ENCODE measurements around the gene MTCH1.

MTCH1 gene

DNA sequence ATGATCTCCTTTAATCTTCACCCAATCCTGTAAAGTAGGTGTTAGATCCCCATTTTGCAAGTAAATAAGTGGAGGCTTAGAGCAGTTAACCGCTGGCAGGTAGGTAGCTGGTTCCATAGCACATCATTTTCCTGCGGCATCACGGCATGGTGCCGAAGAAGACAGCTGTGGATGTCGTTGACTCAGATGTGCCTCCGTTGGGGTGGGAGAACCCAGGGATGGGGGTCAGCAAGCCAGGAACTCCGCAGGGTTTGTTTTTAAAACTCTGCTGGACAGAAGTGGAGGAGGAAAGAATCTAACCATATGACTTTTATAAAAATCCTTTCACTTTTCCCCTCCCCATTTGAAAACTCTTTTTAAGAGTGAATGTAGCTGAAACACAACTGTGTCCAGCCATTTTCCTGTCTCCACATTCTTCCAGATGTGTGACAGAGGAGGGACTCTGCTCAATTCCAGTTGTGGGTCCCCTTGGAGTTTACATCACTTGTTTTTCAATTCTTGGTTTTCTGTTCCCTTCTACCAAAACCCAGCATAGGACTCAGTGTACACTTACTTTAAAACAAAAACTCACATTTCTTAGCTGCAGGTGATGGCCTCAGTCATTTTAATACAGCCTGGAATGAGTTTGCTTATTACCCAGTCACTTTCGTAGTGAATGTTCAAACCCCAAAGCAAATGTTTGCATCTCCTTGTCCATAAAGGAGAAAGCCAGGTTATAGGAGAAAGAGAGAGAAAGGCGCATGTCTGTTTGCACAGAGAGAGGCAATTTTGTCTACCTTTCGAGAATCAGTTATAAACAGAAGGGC, 59.1 kb downstream of the MTCH1 start:
- DNase-seq (ENCODE audit: low spot score), result no peak

DNA sequence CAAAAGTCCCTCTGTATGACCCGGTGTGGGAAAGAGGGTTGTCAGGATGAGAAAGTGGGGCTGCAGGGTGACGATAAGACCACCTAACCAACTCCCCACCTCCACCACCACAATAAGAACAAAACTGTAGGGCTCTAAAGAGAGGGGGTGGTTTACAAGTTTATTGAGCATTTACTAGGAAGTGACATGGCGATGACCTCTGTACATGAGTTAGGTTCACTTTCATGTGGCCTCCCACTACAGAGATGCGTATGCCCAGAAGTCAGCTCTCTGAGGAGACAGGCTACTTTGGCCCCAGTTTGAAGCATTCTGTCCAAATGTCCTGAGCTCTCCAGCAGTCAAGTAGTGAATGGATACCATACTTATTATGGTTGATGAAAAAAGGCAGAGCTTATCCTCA, 60.2 kb downstream of the MTCH1 start:
- no peak for DNase-seq (ENCODE audit: low spot score)

DNA sequence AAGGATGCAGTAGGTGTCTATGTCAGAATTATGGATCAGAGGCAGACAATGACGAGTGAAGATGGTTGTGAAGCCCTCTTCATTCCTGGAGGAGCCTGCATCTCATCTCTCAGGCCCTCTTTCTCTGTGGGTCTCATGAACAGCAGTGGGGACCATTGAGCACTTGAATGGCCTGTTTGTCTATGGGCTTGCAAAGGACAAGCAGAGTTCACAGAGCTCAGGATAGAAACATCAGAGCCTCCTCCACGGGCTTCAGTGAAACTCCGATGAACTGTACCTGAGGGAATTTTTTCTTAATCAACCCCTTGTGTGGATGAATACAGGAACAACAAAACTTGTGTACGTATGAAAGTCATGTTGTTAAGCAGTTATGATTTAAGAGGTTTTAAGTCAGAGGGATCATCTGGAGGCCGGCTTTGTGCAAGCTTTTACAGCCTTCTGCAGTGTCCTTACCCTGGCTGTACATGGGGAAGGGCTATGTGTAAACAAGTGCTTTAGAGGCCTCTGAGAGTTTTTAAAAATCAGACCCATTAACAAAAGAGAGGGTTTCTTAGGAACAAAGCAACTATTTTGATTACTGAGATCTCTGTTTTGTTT, 61.1 kb downstream of the MTCH1 start:
- DNase-seq (ENCODE audit: low spot score), result no peak

DNA sequence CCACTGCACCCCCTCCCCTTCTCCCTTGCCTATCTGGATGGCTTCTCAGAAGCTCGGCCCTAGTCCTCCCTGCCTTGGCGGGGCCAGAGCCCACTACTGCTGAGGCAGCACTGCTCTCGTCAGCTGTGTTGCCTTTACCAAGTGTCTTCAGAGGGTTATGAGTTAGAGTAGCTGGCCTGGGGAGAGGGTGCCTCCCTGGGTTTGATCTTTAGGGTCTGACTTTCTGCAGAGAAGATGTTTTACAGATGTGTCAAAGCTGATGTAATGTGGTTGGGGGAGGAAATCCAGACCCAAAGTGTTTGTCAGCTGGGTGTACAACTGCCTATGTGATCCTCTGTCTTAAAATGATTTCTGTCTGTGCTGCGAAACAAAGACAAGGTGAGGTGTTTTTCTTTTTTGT, 61.9 kb downstream of the MTCH1 start:
- DNase-seq (ENCODE audit: low spot score), result no peak

DNA sequence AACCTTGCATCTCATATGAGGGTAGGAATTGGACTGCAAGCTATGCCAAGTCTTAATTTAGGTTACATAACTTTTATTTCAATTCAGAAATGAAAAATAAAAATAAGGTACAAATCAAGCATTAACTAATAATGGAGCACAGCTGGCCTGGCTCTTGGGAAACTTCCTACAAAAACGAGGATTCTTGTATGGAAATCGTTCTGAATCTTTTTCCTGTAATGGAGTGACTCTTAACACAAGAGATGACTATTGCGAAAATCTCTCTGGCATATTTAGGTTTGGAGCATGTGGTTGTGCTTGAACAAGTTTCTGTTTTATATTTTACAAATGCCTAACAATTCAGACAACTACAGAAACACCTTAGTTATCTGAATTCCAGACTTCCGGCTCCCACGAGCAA, 65.5 kb downstream of the MTCH1 start:
- no peak for DNase-seq (ENCODE audit: low spot score)

DNA sequence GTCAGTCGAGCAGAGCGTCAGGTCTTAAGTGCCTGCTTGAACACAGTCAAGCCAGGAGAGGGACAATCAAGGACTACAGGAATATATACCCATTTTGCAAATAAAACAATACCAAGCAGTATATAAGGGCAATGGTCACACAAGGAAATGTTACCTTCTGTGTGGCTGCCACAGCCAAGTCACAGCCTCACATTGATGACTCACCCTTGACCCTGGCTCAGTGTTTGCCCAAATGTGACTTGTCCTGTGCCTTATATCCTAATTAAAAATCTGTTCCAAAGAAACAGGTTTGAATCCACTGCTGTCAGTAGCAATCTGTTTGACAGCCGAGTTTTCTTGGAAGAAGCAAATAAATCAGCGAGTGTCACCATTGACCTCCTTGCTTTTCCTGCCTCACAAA, 65.9 kb downstream of the MTCH1 start:
- DNase-seq (ENCODE audit: low spot score), result no peak

Data from AG08395 (cell line).